Caco-2 (cell line): ENCODE data around the gene CFAP97. TPM values are rescaled to one million over a fixed set of nuclear protein-coding genes. Genes with fewer than 3 reads are reported as not detected.
A peak's percentile ranks its signal among the peaks of the same experiment; 100 is the strongest.

Experiments used
- BruUV-seq: library from RNA; stranded (reverse); fragments of 400-500 nt; replicated peaks from 2 replicates; lab custom pipeline; 2021; lab: Mats Ljungman, UMichigan
- CTCF ChIA-PET: fragments of 300-600 bp; sonication (Branson Sonifier 250); formaldehyde crosslinking; loops from one replicate; lab custom pipeline; 2022; ENCODE audit warnings: antibody characterized with exemption; lab: Charles Lee
- POLR2A ChIA-PET: fragments of 300-600 bp; sonication (Branson Sonifier 250); formaldehyde crosslinking; loops from one replicate; lab custom pipeline; 2022; ENCODE audit warnings: antibody characterized with exemption; lab: Charles Lee
- DNase-seq, 2 experiments: peaks; one replicate each; pipeline versions ENCODE4 v3.0.0 to v3.0.0-alpha.2; 2020 to 2022
- H3K27me3 ChIP-seq: replicated peaks from 2 replicates; pipeline ENCODE4 v1.6.0; 2011; ENCODE audit warnings: low read length; ENCODE audit not compliant: control insufficient read depth, insufficient read depth
- H3K36me3 ChIP-seq: 2 replicates; pipeline ENCODE4 v1.5.1; 2011; ENCODE audit warnings: low read length; ENCODE audit not compliant: control insufficient read depth, insufficient read depth
- H3K4me1 ChIP-seq: fragments of 250-450 bp; sonication (Bioruptor Pico); 2 replicates; pipeline ENCODE4 v1.5.1; 2020; ENCODE audit warnings: mild to moderate bottlenecking
- H3K4me3 ChIP-seq: 2 replicates; pipeline ENCODE4 v1.5.1; 2011; ENCODE audit warnings: low read depth, mild to moderate bottlenecking, control low read depth, low read length
- H3K9me3 ChIP-seq: fragments of 250-450 bp; sonication (Bioruptor Pico); 2 replicates; pipeline ENCODE4 v1.5.1; 2020; ENCODE audit warnings: mild to moderate bottlenecking, moderate library complexity
- H3K27ac Mint-ChIP-seq: one replicate; pipeline ENCODE4 v1.8.0; 2022; ENCODE audit warnings: mixed read lengths; ENCODE audit not compliant: unreplicated experiment
- H3K27me3 Mint-ChIP-seq: one replicate; pipeline ENCODE4 v1.8.0; 2022; ENCODE audit warnings: mixed read lengths; ENCODE audit not compliant: insufficient read depth, unreplicated experiment
- H3K36me3 Mint-ChIP-seq: one replicate; pipeline ENCODE4 v1.8.0; 2022; ENCODE audit warnings: mild to moderate bottlenecking, mixed read lengths; ENCODE audit not compliant: insufficient read depth, unreplicated experiment
- H3K4me1 Mint-ChIP-seq: one replicate; pipeline ENCODE4 v1.8.0; 2022; ENCODE audit warnings: low read depth, mixed read lengths; ENCODE audit not compliant: unreplicated experiment
- H3K4me3 Mint-ChIP-seq: one replicate; pipeline ENCODE4 v1.8.0; 2022; ENCODE audit warnings: mild to moderate bottlenecking, moderate library complexity, mixed read lengths; ENCODE audit not compliant: unreplicated experiment
- H3K9me3 Mint-ChIP-seq: one replicate; pipeline ENCODE4 v1.8.0; 2022; ENCODE audit warnings: mixed read lengths; ENCODE audit not compliant: unreplicated experiment
- CTCF ChIP-seq, 2 experiments: fragments of 200-600 bp in 1 of 2; IDR thresholded peaks; 1 replicate in 1 of 2; 2 replicates in 1 of 2; pipeline versions ENCODE4 v1.5.1 to v1.8.0; 2011 to 2022; ENCODE audit warnings: antibody characterized with exemption in 1 of 2, control low read depth in 1 of 2, inconsistent platforms in 1 of 2, low read depth in 1 of 2, low read length in 1 of 2, mild to moderate bottlenecking in 1 of 2, moderate library complexity in 1 of 2; ENCODE audit not compliant: insufficient read depth in 1 of 2, severe bottlenecking in 1 of 2, unreplicated experiment in 1 of 2
- intact Hi-C: fragments of 100-400 bp; cut with micrococcal nuclease; formaldehyde crosslinking; loops from one replicate; pipeline ENCODE4 v1.10.0; 2022; ENCODE audit not compliant: unreplicated experiment
- total RNA-seq: library from RNA; stranded (reverse); gene quantifications from 2 replicates; pipeline ENCODE4 v1.2.3, GENCODE V29; 2022

CFAP97 gene
- total RNA-seq, 1 experiment from 2014 or later, result 20.3 TPM

- TF ChIP-seq CTCF (IDR thresholded peaks at IDR 0.05; ENCODE audit: insufficient read depth in 1 of 2, low read depth in 1 of 2, low read length in 1 of 2, severe bottlenecking in 1 of 2, unreplicated experiment in 1 of 2), result peak; percentile 46 to 63
- no peaks in the 10 kb centered on the region for H3K36me3 ChIP-seq
- H3K4me1 ChIP-seq, result no peaks in the 10 kb centered on the region
- Mint-ChIP-seq H3K4me3 (no peak overlapping the region), H3K27ac (no peak overlapping the region), H3K4me1 (no peaks in the 10 kb centered on the region), H3K9me3 (no peaks in the 10 kb centered on the region), H3K27me3 (no peaks in the 10 kb centered on the region), H3K36me3 (no peaks in the 10 kb centered on the region)
- intact Hi-C loops, result no loop called here
- no peaks in the 10 kb centered on the region for H3K9me3 ChIP-seq
- no TSS peak for BruUV-seq
- ChIA-PET POLR2A (interaction anchor here (0.5 to 0.6 kb wide), 2 partner anchors 18 to 40 kb away, joined by 3 to 4 read pairs; partner anchors contain the start of gene SLC25A4), CTCF (interaction anchor here (0.6 to 1.4 kb wide), 7 partner anchors 9 to 49 kb away, joined by 3 to 5 read pairs (median 3); partner anchors contain the start of gene SLC25A4)
- no peaks in the 10 kb centered on the region for H3K27me3 ChIP-seq
- DNase-seq, result peak; percentile 53 to 62
- no peak overlapping the region for H3K4me3 ChIP-seq
Measured at GRCh38 chr4:185183622-185184281, 20.0 kb downstream of the CFAP97 start.

DNA sequence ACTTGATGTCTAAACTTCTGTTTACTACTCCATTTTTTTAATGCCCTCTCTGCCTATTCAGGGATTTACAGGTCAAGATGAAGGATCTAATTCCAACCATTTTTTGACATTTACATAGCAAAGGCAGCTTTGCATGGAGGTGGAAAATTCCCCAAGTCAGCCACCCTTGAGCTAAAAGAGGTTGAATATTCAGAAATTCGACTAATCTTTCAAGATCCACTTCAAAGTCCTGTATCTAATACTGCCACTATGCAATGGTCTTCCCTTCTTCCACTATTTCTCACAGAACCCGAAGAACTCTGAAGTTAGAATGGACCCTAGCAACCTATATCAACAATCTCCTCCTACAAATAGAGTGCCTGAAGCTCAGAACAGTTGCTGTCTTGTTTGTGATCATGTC is 21.6 kb downstream of the CFAP97 start:
- Mint-ChIP-seq H3K4me3 (no peak overlapping the region), H3K4me1 (no peaks in the 10 kb centered on the region), H3K9me3 (no peaks in the 10 kb centered on the region), H3K36me3 (no peaks in the 10 kb centered on the region), H3K27ac (no peak overlapping the region), H3K27me3 (no peaks in the 10 kb centered on the region)
- BruUV-seq, result no TSS peak
- DNase-seq, result no peak
- TF ChIP-seq CTCF (IDR thresholded peaks at IDR 0.05; ENCODE audit: insufficient read depth in 1 of 2, low read depth in 1 of 2, low read length in 1 of 2, severe bottlenecking in 1 of 2, unreplicated experiment in 1 of 2), result no peak
- Histone ChIP-seq H3K4me1 (no peaks in the 10 kb centered on the region), H3K4me3 (no peak overlapping the region), H3K27me3 (no peaks in the 10 kb centered on the region), H3K9me3 (no peaks in the 10 kb centered on the region), H3K36me3 (no peaks in the 10 kb centered on the region)
- POLR2A ChIA-PET, result no interaction called here
- intact Hi-C loops, result no loop called here
- CTCF ChIA-PET, result interaction anchor here (0.6 kb wide), 1 partner anchor 71 kb away, joined by 3 read pairs; no protein-coding TSS in a partner anchor

DNA sequence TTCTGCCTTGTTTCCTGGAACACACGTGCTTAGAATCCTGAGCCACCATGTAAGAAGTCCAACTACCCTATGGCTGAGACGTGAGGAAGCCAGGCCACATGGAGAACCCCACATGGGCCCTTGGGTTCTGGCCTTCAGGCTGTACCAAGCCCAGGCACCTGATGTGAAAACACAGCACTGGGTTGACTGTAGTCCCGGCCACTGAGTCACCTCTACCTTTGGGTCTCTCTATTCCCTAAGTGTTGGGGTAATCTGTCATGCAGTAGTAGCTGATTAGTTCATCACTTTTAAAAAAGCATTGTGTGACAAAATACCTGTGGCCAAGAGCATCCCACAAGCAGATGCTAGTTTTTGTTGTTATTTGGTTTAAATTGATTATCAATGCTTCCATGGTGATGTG is 24.3 kb downstream of the CFAP97 start:
- BruUV-seq, result no TSS peak
- no peaks in the 10 kb centered on the region for H3K27me3 Mint-ChIP-seq
- no peaks in the 10 kb centered on the region for H3K4me1 Mint-ChIP-seq
- no peak overlapping the region for H3K4me3 Mint-ChIP-seq
- H3K27me3 ChIP-seq, result no peaks in the 10 kb centered on the region
- no peak for TF ChIP-seq CTCF (IDR thresholded peaks at IDR 0.05; ENCODE audit: insufficient read depth in 1 of 2, low read depth in 1 of 2, low read length in 1 of 2, severe bottlenecking in 1 of 2, unreplicated experiment in 1 of 2)
- no peak overlapping the region for H3K27ac Mint-ChIP-seq
- CTCF ChIA-PET, result no interaction called here
- POLR2A ChIA-PET, result no interaction called here
- peaks cover 5% of the 10 kb centered on the region for H3K36me3 Mint-ChIP-seq
- H3K36me3 ChIP-seq, result no peaks in the 10 kb centered on the region
- DNase-seq, result no peak
- no peaks in the 10 kb centered on the region for H3K9me3 Mint-ChIP-seq
- H3K9me3 ChIP-seq, result no peaks in the 10 kb centered on the region
- H3K4me3 ChIP-seq, result no peak overlapping the region
- H3K4me1 ChIP-seq, result no peaks in the 10 kb centered on the region
- intact Hi-C loops, result no loop called here
